Measurements from ENCODE around the gene KIFC3.
"Not testable (repeated sequence)": the region's sequence is repeated elsewhere in the genome, so short reads cannot be mapped to it uniquely, and the experiment has no call there.

The KIFC3 gene

GRCh38 chr16:57734308-57734924 is 67.9 kb downstream of the KIFC3 start:
- DNase-seq: no peak

- DNase-seq: no peak
Measured at GRCh38 chr16:57732714-57733113, 69.6 kb downstream of the KIFC3 start.

- no peak for DNase-seq
Measured at GRCh38 chr16:57732037-57732436, 70.3 kb downstream of the KIFC3 start.

- DNase-seq: no peak
Measured at GRCh38 chr16:57730771-57731730, 71.2 kb downstream of the KIFC3 start.

- DNase-seq: not testable (repeated sequence)
Measured at GRCh38 chr16:57729852-57730251, 72.4 kb downstream of the KIFC3 start.

- DNase-seq: no peak
Measured at GRCh38 chr16:57729182-57729484, 73.2 kb downstream of the KIFC3 start.

- DNase-seq: no peak
Measured at GRCh38 chr16:57728336-57729181, 73.7 kb downstream of the KIFC3 start.

- DNase-seq: no peak
Measured at GRCh38 chr16:57727610-57728009, 74.7 kb downstream of the KIFC3 start.

- DNase-seq: no peak
Measured at GRCh38 chr16:57726433-57726947, 75.8 kb downstream of the KIFC3 start.

GRCh38 chr16:57725976-57726375 is 76.3 kb downstream of the KIFC3 start:
- no peak for DNase-seq

- no peak for DNase-seq
Measured at GRCh38 chr16:57725554-57725953, 76.7 kb downstream of the KIFC3 start.

GRCh38 chr16:57725151-57725550 is 77.1 kb downstream of the KIFC3 start:
- DNase-seq: no peak

GRCh38 chr16:57724531-57724930 is 77.8 kb downstream of the KIFC3 start:
- DNase-seq: no peak

- DNase-seq: no peak
Measured at GRCh38 chr16:57723170-57723569, 79.1 kb downstream of the KIFC3 start.

GRCh38 chr16:57722651-57723050 is 79.6 kb downstream of the KIFC3 start:
- DNase-seq: no peak

GRCh38 chr16:57722210-57722499 is 80.1 kb downstream of the KIFC3 start:
- DNase-seq: no peak

GRCh38 chr16:57721356-57722209 is 80.7 kb downstream of the KIFC3 start:
- no peak for DNase-seq

- DNase-seq: no peak
Measured at GRCh38 chr16:57720142-57720575, 82.1 kb downstream of the KIFC3 start.

GRCh38 chr16:57714047-57714446 is 88.2 kb downstream of the KIFC3 start:
- DNase-seq: no peak

GRCh38 chr16:57713596-57713995 is 88.7 kb downstream of the KIFC3 start:
- DNase-seq: no peak

- not testable (repeated sequence) for DNase-seq
Measured at GRCh38 chr16:57712569-57712968, 89.7 kb downstream of the KIFC3 start.

GRCh38 chr16:57711993-57712392 is 90.3 kb downstream of the KIFC3 start:
- no peak for DNase-seq
